Measurements from ENCODE around the gene REPS2. TPM values are rescaled to one million over a fixed set of nuclear protein-coding genes. Genes with fewer than 3 reads are reported as not detected.

REPS2 gene
- total and polyA plus RNA-seq, 9 of the 15 experiments (the other 6 are each of a cell fraction or from before 2014, with no cell fraction given): 0.01 to 0.07 (median 0.01) TPM; not detected in 3

DNA sequence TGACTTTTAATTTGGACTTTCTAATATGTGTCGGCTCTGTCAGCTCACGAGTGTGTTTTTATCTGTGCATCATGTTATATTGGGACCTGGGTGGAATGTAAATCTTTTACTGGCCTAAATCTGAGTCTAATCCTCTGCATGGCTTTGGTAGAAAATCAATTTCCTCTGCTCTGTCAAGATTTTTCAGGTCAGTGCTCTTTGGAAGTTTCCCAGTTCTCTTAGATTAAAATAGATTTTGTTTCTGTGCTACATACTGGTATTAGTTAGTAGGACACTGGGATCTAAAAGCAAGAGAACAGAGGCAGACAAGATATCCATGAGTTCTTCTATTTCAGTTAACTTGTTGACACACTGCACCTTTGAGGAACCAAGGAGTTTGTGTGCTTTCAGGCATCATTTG is 39.7 kb downstream of the REPS2 start:
- ChIA-PET CTCF (ENCODE audit: low intra/inter-chr PET ratio) (no interaction called here), POLR2A (no interaction called here)
- H3K4me1 ChIP-seq (replicated peaks in 1 of 2; ENCODE audit: control insufficient read depth in 2 of 2, insufficient read depth in 2 of 2, low read length in 2 of 2): no peaks in the 10 kb centered on the region
- H3K4me3 ChIP-seq: no peak overlapping the region
- no peak overlapping the region for H2AFZ ChIP-seq (ENCODE audit: low read depth, low read length)
- H3K4me2 ChIP-seq (ENCODE audit: insufficient read depth, low read length): no peak overlapping the region
- ATAC-seq (no peak), FAIRE-seq (no peak), DNase-seq (ENCODE audit: extremely low read depth in 1 of 4, low spot score in 3 of 4) (no peak)
- in situ Hi-C loops (cut with MboI): no loop called here
- H3K36me3 ChIP-seq (ENCODE audit: control insufficient read depth, insufficient read depth, low read length): no peaks in the 10 kb centered on the region
- H4K20me1 ChIP-seq (replicated peaks; ENCODE audit: control insufficient read depth, insufficient read depth, low read length): no peaks in the 10 kb centered on the region
- no peaks in the 10 kb centered on the region for H3K27me3 ChIP-seq (ENCODE audit: control insufficient read depth in 2 of 2, insufficient read depth in 2 of 2, low read length in 2 of 2)
- H3K27ac ChIP-seq (ENCODE audit: extremely low read depth, low read depth, low read length): no peak overlapping the region
- H3K79me2 ChIP-seq (ENCODE audit: control insufficient read depth, insufficient read depth, low read length): no peaks in the 10 kb centered on the region
- intact Hi-C loops (cut with micrococcal nuclease): no loop called here
- H3K9me1 ChIP-seq (ENCODE audit: control insufficient read depth, insufficient read depth, low read length): no peaks in the 10 kb centered on the region
- H3K9ac ChIP-seq (ENCODE audit: insufficient read depth in 1 of 2, low read depth in 2 of 2, low read length in 2 of 2): no peak overlapping the region
- TF ChIP-seq CHCHD3 (CRISPR knock-in tag; IDR thresholded peaks at IDR 0.05) (no peak), KHSRP (IDR thresholded peaks at IDR 0.05) (no peak), ZNF717 (CRISPR knock-in tag; IDR thresholded peaks at IDR 0.05) (no peak), DMBX1 (CRISPR knock-in tag; IDR thresholded peaks at IDR 0.05; ENCODE audit: borderline replicate concordance) (no peak), RFX1 (IDR thresholded peaks at IDR 0.05) (no peak)
- no TSS peak for BruUV-seq (replicated peaks)
- WGBS (ENCODE audit: insufficient coverage, low coverage, missing lambda C conversion rate): 0% methylated on average over 2 of the region's 2 CpGs
- H3K9me3 ChIP-seq (replicated peaks; ENCODE audit: control insufficient read depth, insufficient read depth, low read depth, low read length): no peaks in the 10 kb centered on the region

DNA sequence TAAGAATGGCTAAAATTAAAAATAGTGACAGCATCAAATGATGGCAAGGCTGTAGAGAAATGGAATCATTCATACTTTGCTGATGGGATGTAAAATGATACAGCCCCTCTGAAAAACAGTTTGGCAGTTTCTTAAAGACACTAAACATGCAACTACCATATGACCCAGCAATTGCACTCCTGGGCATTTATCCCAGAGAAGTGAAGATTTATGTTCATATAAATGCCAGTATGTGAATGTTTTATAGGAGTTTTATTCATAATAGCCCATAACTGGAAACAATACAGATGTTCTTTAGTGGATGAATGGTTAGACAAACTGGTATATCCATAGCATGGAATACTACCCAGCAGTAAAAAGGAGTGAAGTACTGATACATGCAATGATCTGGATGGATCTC is 43.3 kb downstream of the REPS2 start:
- in situ Hi-C loops (cut with MboI) (no loop called here), intact Hi-C loops (cut with micrococcal nuclease) (no loop called here)
- no peaks in the 10 kb centered on the region for H3K36me3 ChIP-seq (ENCODE audit: control insufficient read depth, insufficient read depth, low read length)
- no peak for TF ChIP-seq POLR2G (IDR thresholded peaks at IDR 0.05; ENCODE audit: low read depth, low read length)
- no peak for TF ChIP-seq ATF6 (CRISPR knock-in tag; IDR thresholded peaks at IDR 0.05)
- no peak for TF ChIP-seq BCOR (IDR thresholded peaks at IDR 0.05)
- TF ChIP-seq, protein P1, sequence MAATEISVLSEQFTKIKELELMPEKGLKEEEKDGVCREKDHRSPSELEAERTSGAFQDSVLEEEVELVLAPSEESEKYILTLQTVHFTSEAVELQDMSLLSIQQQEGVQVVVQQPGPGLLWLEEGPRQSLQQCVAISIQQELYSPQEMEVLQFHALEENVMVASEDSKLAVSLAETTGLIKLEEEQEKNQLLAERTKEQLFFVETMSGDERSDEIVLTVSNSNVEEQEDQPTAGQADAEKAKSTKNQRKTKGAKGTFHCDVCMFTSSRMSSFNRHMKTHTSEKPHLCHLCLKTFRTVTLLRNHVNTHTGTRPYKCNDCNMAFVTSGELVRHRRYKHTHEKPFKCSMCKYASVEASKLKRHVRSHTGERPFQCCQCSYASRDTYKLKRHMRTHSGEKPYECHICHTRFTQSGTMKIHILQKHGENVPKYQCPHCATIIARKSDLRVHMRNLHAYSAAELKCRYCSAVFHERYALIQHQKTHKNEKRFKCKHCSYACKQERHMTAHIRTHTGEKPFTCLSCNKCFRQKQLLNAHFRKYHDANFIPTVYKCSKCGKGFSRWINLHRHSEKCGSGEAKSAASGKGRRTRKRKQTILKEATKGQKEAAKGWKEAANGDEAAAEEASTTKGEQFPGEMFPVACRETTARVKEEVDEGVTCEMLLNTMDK (IDR thresholded peaks at IDR 0.05; ENCODE audit: borderline replicate concordance, insufficient read depth, low read depth, low read length, poor library complexity, severe bottlenecking): no peak
- TF ChIP-seq SMC3 (conservative IDR thresholded peaks at IDR 0.05; ENCODE audit: insufficient read depth, low read depth, low read length): no peak
- no peak for TF ChIP-seq PHB (CRISPR knock-in tag; IDR thresholded peaks at IDR 0.05)
- no peak for TF ChIP-seq SIX5 (IDR thresholded peaks at IDR 0.05; ENCODE audit: borderline replicate concordance in 1 of 2, insufficient read depth in 1 of 2, low read depth in 1 of 2, low read length in 2 of 2)
- TF ChIP-seq XRCC3 (IDR thresholded peaks at IDR 0.05): no peak
- FAIRE-seq (no peak), DNase-seq (ENCODE audit: extremely low read depth in 1 of 4, low spot score in 3 of 4) (no peak), ATAC-seq (no peak)
- no peak overlapping the region for H3K27ac ChIP-seq (ENCODE audit: extremely low read depth, low read depth, low read length)
- H3K9ac ChIP-seq (ENCODE audit: insufficient read depth in 1 of 2, low read depth in 2 of 2, low read length in 2 of 2): no peak overlapping the region
- no peak overlapping the region for H3K4me2 ChIP-seq (ENCODE audit: insufficient read depth, low read length)
- ChIA-PET CTCF (ENCODE audit: low intra/inter-chr PET ratio) (no interaction called here), POLR2A (no interaction called here)
- H3K4me3 ChIP-seq: no peak overlapping the region
- H3K27me3 ChIP-seq (ENCODE audit: control insufficient read depth in 2 of 2, insufficient read depth in 2 of 2, low read length in 2 of 2): no peaks in the 10 kb centered on the region
- H4K20me1 ChIP-seq (replicated peaks; ENCODE audit: control insufficient read depth, insufficient read depth, low read length): no peaks in the 10 kb centered on the region
- no peaks in the 10 kb centered on the region for H3K4me1 ChIP-seq (replicated peaks in 1 of 2; ENCODE audit: control insufficient read depth in 2 of 2, insufficient read depth in 2 of 2, low read length in 2 of 2)
- H3K79me2 ChIP-seq (ENCODE audit: control insufficient read depth, insufficient read depth, low read length): no peaks in the 10 kb centered on the region
- no peaks in the 10 kb centered on the region for H3K9me1 ChIP-seq (ENCODE audit: control insufficient read depth, insufficient read depth, low read length)
- no peak overlapping the region for H2AFZ ChIP-seq (ENCODE audit: low read depth, low read length)
- no peaks in the 10 kb centered on the region for H3K9me3 ChIP-seq (replicated peaks; ENCODE audit: control insufficient read depth, insufficient read depth, low read depth, low read length)
- BruUV-seq (replicated peaks): no TSS peak
